Embryonic facial prominence (tissue), 1 donor: ENCODE results near the gene CATSPERD.
A peak's percentile ranks its signal among the peaks of the same experiment; 100 is the strongest.

Experiments
- DNase-seq: peaks from one replicate; pipeline ENCODE4 v3.0.0-alpha.2; 2016; ENCODE audit errors: extremely low spot score

CATSPERD gene

DNA sequence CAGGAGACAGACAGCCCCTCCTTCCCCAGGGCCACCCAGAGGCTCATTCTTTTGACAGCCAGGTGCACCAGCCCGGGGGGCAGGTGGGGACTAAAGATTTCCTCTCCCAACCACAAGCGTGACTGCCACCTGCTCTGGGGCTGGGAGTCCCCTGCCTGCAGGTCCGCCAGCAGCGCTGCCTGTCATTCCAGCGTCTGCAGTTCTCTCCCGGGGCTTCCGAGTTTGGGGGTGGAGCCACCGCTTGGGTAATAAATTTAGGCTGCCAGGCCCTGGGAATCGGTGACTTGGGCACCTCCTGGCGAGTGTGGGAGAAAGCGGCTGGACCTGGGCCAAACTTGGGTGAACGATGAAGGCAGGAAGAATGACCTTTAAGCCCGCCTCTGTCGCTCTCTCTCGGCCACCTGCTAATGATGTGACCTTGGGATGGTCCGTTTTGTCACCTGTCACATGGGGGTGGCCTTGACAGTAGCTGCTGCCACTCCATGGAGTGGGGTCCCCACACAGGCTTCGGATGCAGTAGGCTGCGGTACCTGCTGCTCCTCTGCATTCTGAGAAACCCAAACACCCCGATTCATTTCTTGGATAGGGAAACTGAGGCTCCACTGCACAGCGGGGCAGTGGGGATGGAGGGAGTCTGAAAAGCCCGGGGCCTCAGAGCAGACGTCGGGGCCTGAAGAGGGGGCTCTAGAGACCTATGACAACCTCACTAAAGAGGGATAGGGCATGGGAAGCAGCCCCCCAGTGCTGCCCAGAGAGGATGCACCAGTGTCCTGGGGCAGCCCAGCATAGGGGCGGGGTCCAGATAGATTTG, 106.3 kb downstream of the CATSPERD start:
- DNase-seq = no peak

GRCh38 chr19:5827342-5827890, 107.0 kb downstream of the CATSPERD start:
- DNase-seq = no peak

DNA sequence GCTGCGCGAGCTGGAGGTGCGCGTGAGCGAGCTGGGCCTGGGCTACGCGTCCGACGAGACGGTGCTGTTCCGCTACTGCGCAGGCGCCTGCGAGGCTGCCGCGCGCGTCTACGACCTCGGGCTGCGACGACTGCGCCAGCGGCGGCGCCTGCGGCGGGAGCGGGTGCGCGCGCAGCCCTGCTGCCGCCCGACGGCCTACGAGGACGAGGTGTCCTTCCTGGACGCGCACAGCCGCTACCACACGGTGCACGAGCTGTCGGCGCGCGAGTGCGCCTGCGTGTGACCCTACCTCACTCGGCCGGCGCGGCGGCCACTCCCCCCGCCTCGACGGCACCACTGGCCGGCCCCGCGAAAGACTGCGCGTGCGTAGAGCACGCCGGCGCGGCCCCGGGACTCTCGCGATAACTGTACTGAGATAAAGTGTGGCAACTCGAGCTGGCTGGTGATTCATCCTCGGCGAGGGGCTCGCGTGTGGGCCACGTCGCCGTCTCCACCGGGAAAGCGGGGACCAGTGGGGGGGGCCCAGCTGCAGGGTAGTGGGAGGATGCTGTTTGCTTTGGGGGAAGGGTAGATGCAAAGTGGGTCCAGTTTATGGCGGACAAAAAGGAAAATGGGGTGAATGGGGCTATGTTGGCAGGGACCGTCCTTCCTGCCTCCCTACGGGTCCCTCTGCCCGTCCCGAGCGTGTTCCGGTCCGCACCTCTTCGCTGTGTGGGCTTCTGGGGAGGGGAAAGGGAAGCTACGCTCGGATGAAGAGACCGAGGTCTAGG, 107.6 kb downstream of the CATSPERD start:
- peak; percentile 82 for DNase-seq
